NT2/D1 (cell line): ENCODE measurements around the gene HOXB4.

Experiments
- YY1 ChIP-seq: IDR thresholded peaks from 2 replicates; pipeline ENCODE4 v1.6.1; 2011; ENCODE audit not compliant: insufficient read length, insufficient read depth
- ZNF274 ChIP-seq: IDR thresholded peaks from 2 replicates; pipeline ENCODE4 v1.6.1; 2011; ENCODE audit warnings: mild to moderate bottlenecking, low read depth, low read length

- TF ChIP-seq ZNF274 (no peak), YY1 (no peak)
Measured at GRCh38 chr17:48599354-48599753, 21.2 kb upstream of the HOXB4 start.
